Activated CD4-positive, alpha-beta T cell treated with anti-CD3 and anti-CD28 coated beads, Interleukin-2, amount 10 ng/mL, durations not matched to agents 24 days and 14 days (primary cell): ENCODE results near the gene STEAP2. TPM values are rescaled to one million over a fixed set of nuclear protein-coding genes. Genes with fewer than 3 reads are reported as not detected.

Source experiments
- DNase-seq: peaks from one replicate; pipeline ENCODE4 v3.0.0; 2022
- H3K27ac Mint-ChIP-seq: one replicate; pipeline ENCODE4 v1.8.0; 2022; ENCODE audit warnings: mild to moderate bottlenecking, mixed read lengths
- H3K27me3 Mint-ChIP-seq: one replicate; pipeline ENCODE4 v1.8.0; 2022; ENCODE audit warnings: mixed read lengths
- H3K36me3 Mint-ChIP-seq: one replicate; pipeline ENCODE4 v1.8.0; 2022; ENCODE audit warnings: low read depth, mild to moderate bottlenecking, mixed read lengths
- H3K4me1 Mint-ChIP-seq: one replicate; pipeline ENCODE4 v1.8.0; 2021; ENCODE audit warnings: mixed read lengths
- H3K4me3 Mint-ChIP-seq: one replicate; pipeline ENCODE4 v1.8.0; 2022; ENCODE audit warnings: mild to moderate bottlenecking, moderate library complexity, mixed read lengths
- H3K9me3 Mint-ChIP-seq: one replicate; pipeline ENCODE4 v1.8.0; 2021; ENCODE audit warnings: mixed read lengths
- intact Hi-C: fragments of 100-400 bp; cut with micrococcal nuclease; formaldehyde crosslinking; loops from one replicate; pipeline ENCODE4 v1.15.1; 2023
- total RNA-seq: library from RNA; stranded (reverse); gene quantifications from 2 replicates; pipeline ENCODE4 v1.2.3, GENCODE V29; 2022

Gene STEAP2
- total RNA-seq, 1 donor from 2014 or later, result not detected

DNA sequence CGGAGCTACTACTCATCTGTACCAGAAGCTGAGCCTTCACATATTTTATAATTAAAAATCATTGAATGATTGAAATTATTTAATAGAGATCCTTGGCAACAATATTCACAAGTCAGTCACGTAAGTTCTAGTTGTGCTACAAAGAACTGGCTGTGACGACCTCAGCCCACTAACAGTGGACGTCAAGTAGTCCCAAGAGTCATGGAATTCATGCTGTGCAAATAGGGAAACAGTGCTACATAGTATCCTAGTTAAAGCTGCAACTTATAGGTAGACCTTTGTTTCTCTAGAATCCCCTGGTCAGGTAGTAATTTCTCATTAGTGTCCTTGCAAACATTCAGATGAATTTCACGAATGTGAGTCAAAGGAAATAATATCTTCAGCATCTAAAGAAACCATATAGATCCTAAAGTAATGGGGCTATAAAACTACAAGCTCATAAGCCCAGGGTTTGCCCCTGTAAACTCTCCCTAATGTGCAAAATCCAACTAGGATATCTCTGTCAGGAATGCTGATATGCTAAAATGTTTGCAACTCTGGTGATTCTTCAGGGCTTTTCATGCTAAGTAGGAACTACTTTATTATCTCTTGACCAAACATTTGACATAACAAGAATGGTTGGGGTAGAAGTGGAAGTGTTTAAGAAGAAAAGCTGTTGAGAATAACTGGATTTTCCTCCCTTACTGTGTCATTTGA is 64.6 kb downstream of the STEAP2 start:
- peaks cover 9% of the 10 kb centered on the region for H3K27me3 Mint-ChIP-seq
- intact Hi-C loops, result no loop called here
- H3K4me1 Mint-ChIP-seq, result no peaks in the 10 kb centered on the region
- no peak for DNase-seq
- no peak overlapping the region for H3K27ac Mint-ChIP-seq
- H3K36me3 Mint-ChIP-seq, result no peaks in the 10 kb centered on the region
- no peaks in the 10 kb centered on the region for H3K9me3 Mint-ChIP-seq
- H3K4me3 Mint-ChIP-seq, result no peak overlapping the region

Other genes with a start within 250 kb of the STEAP2 start
- gene STEAP1, start 57.3 kb upstream of the STEAP2 start, total RNA-seq, result 1.1 and 1.4 TPM in 2 replicates
- not detected in 2 replicates for gene CFAP69, start 33.4 kb downstream of the STEAP2 start, total RNA-seq
- not detected in 2 replicates for gene FAM237B, start 109.6 kb downstream of the STEAP2 start, total RNA-seq
- gene GTPBP10, start 135.0 kb downstream of the STEAP2 start, total RNA-seq, result 37.1 and 37.7 TPM in 2 replicates
- 3.3 and 4.2 TPM in 2 replicates for gene CLDN12, start 191.7 kb downstream of the STEAP2 start, total RNA-seq